GM06990 (cell line): ENCODE results near the gene ZBTB7B.

Source experiments
- DNase-seq: peaks from one replicate; pipeline ENCODE4 v3.0.0-alpha.2; 2011; ENCODE audit not compliant: insufficient read length; ENCODE audit errors: extremely low read depth
- H3K27me3 ChIP-seq: replicated peaks from 2 replicates; pipeline ENCODE4 v1.6.0; 2011; ENCODE audit warnings: low read length; ENCODE audit not compliant: control insufficient read depth, insufficient read depth
- H3K36me3 ChIP-seq: 2 replicates; pipeline ENCODE4 v1.5.1; 2011; ENCODE audit warnings: low read length; ENCODE audit not compliant: control insufficient read depth, insufficient read depth
- H3K4me3 ChIP-seq: replicated peaks from 2 replicates; pipeline ENCODE4 v1.5.1; 2011; ENCODE audit warnings: low read depth, mild to moderate bottlenecking, control low read depth, low read length
- CTCF ChIP-seq: IDR thresholded peaks from 2 replicates; pipeline ENCODE4 v1.5.1; 2011; ENCODE audit warnings: low read length, control low read depth, mild to moderate bottlenecking, inconsistent platforms; ENCODE audit not compliant: insufficient read depth, poor library complexity, severe bottlenecking

ZBTB7B gene

DNA sequence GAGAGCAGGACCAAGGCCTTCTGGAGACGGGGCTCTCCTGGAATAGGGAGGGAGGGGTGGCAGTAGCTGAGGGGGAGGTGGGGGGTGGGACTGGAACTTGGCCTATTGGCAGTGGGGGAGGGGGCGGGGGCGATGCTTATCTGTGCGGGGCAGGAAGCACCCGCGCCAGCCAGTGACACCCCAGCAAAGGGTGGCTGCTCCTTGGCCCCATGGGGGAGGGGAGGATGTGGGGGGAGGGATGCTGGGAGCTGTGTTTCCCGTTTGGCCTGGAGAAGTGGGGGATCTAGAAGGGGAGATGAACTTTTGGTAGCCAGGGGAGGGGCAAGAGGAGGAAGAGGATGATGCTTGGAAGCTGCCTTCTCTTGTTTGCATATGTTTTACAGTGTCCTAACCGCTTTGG is 11.0 kb downstream of the ZBTB7B start:
- Histone ChIP-seq H3K27me3 (no peaks in the 10 kb centered on the region), H3K4me3 (no peak overlapping the region), H3K36me3 (peaks cover 14% of the 10 kb centered on the region)
- TF ChIP-seq CTCF, result no peak
- DNase-seq, result no peak

GRCh38 chr1:155014709-155015508 is 12.3 kb downstream of the ZBTB7B start:
- Histone ChIP-seq H3K36me3 (peaks cover 14% of the 10 kb centered on the region), H3K4me3 (no peak overlapping the region), H3K27me3 (no peaks in the 10 kb centered on the region)
- no peak for DNase-seq
- TF ChIP-seq CTCF, result no peak

- TF ChIP-seq CTCF, result no peak
- no peak for DNase-seq
- no peak overlapping the region for H3K4me3 ChIP-seq
- no peaks in the 10 kb centered on the region for H3K27me3 ChIP-seq
- H3K36me3 ChIP-seq, result peaks cover 14% of the 10 kb centered on the region
These were observed 13.1 kb downstream of the ZBTB7B start for GRCh38 chr1:155015527-155016230.

GRCh38 chr1:155016231-155016831 is 13.7 kb downstream of the ZBTB7B start:
- no peak overlapping the region for H3K4me3 ChIP-seq
- no peak for DNase-seq
- TF ChIP-seq CTCF, result no peak

GRCh38 chr1:155017041-155017945 is 14.7 kb downstream of the ZBTB7B start:
- peaks cover 9% of the 10 kb centered on the region for H3K36me3 ChIP-seq
- TF ChIP-seq CTCF, result peak; percentile 100

More at GRCh38 chr1:155016231-155016831, 13.7 kb downstream of the ZBTB7B start:
- peaks cover 9% of the 10 kb centered on the region for H3K36me3 ChIP-seq
- no peaks in the 10 kb centered on the region for H3K27me3 ChIP-seq

More at GRCh38 chr1:155017041-155017945, 14.7 kb downstream of the ZBTB7B start:
- Histone ChIP-seq H3K27me3 (no peaks in the 10 kb centered on the region), H3K4me3 (peak overlapping the region; percentile 55)
- DNase-seq, result peak; percentile 89
